Panc1 (cell line): ENCODE data around the gene DRD4.

ENCODE experiments used
- CTCF ChIP-seq: fragments of 450-650 bp; IDR thresholded peaks from 2 replicates; pipeline ENCODE4 v1.5.1; 2017; ENCODE audit warnings: mild to moderate bottlenecking
- POLR2AphosphoS5 ChIP-seq: IDR thresholded peaks from 2 replicates; pipeline ENCODE4 v1.6.1; 2012; ENCODE audit warnings: mild to moderate bottlenecking, low read depth, low read length, moderate library complexity
- TF ChIP-seq, protein P1 (sequence below), 2 experiments: IDR thresholded peaks; 2 replicates each; pipeline ENCODE4 v1.6.1; 2011 to 2012; ENCODE audit warnings: low read depth in 2 of 2, control low read depth in 1 of 2, low read length in 1 of 2, mild to moderate bottlenecking in 1 of 2, moderate library complexity in 1 of 2; ENCODE audit not compliant: insufficient read depth in 1 of 2

- TF ChIP-seq CTCF, result no peak
- TF ChIP-seq, protein P1, sequence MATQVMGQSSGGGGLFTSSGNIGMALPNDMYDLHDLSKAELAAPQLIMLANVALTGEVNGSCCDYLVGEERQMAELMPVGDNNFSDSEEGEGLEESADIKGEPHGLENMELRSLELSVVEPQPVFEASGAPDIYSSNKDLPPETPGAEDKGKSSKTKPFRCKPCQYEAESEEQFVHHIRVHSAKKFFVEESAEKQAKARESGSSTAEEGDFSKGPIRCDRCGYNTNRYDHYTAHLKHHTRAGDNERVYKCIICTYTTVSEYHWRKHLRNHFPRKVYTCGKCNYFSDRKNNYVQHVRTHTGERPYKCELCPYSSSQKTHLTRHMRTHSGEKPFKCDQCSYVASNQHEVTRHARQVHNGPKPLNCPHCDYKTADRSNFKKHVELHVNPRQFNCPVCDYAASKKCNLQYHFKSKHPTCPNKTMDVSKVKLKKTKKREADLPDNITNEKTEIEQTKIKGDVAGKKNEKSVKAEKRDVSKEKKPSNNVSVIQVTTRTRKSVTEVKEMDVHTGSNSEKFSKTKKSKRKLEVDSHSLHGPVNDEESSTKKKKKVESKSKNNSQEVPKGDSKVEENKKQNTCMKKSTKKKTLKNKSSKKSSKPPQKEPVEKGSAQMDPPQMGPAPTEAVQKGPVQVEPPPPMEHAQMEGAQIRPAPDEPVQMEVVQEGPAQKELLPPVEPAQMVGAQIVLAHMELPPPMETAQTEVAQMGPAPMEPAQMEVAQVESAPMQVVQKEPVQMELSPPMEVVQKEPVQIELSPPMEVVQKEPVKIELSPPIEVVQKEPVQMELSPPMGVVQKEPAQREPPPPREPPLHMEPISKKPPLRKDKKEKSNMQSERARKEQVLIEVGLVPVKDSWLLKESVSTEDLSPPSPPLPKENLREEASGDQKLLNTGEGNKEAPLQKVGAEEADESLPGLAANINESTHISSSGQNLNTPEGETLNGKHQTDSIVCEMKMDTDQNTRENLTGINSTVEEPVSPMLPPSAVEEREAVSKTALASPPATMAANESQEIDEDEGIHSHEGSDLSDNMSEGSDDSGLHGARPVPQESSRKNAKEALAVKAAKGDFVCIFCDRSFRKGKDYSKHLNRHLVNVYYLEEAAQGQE (IDR thresholded peaks at IDR 0.05; ENCODE audit: insufficient read depth in 1 of 2, low read depth in 2 of 2, low read length in 1 of 2), result no peak
- no peak for TF ChIP-seq POLR2AphosphoS5
Measured at GRCh38 chr11:688681-689080, 51.6 kb downstream of the DRD4 start.
